HG03064 (cell line): Measurements from ENCODE around the gene OR2Y1.
"Not testable (repeated sequence)": the region's sequence is repeated elsewhere in the genome, so short reads cannot be mapped to it uniquely, and the experiment has no call there.

Source experiments
- ATAC-seq: cut with Tn5 transposase; IDR thresholded peaks from one replicate; pipeline ENCODE4 v1.9.1; 2021; ENCODE audit warnings: low read depth; ENCODE audit not compliant: unreplicated experiment

OR2Y1 gene

GRCh38 chr5:180739958-180740357 lies at the start of gene OR2Y1:
Gene OR2Y1 (minus strand): TSS chr5:180740058. CDS start chr5:180740058, 0 bp downstream.
- ATAC-seq: no peak

GRCh38 chr5:180788651-180789410 lies 49.0 kb upstream of the OR2Y1 start:
- not testable (repeated sequence) for ATAC-seq

- no peak for ATAC-seq
Measured at GRCh38 chr5:180787711-180788431, 48.0 kb upstream of the OR2Y1 start.

GRCh38 chr5:180786531-180787398 lies 46.9 kb upstream of the OR2Y1 start:
- no peak for ATAC-seq

GRCh38 chr5:180785794-180786221 lies 46.0 kb upstream of the OR2Y1 start:
- ATAC-seq: no peak

- no peak for ATAC-seq
Measured at GRCh38 chr5:180785121-180785781, 45.4 kb upstream of the OR2Y1 start.

- no peak for ATAC-seq
Measured at GRCh38 chr5:180784497-180785097, 44.7 kb upstream of the OR2Y1 start.

GRCh38 chr5:180783340-180784052 lies 43.6 kb upstream of the OR2Y1 start:
- no peak for ATAC-seq

- no peak for ATAC-seq
Measured at GRCh38 chr5:180782748-180783147, 42.9 kb upstream of the OR2Y1 start.

- not testable (repeated sequence) for ATAC-seq
Measured at GRCh38 chr5:180781900-180782326, 42.1 kb upstream of the OR2Y1 start.

- ATAC-seq: no peak
Measured at GRCh38 chr5:180779985-180780610, 40.2 kb upstream of the OR2Y1 start.

- ATAC-seq: no peak
Measured at GRCh38 chr5:180777475-180777874, 37.6 kb upstream of the OR2Y1 start.

GRCh38 chr5:180776376-180776775 lies 36.5 kb upstream of the OR2Y1 start:
- ATAC-seq: no peak

- no peak for ATAC-seq
Measured at GRCh38 chr5:180775624-180776023, 35.8 kb upstream of the OR2Y1 start.

GRCh38 chr5:180771839-180772238 lies 32.0 kb upstream of the OR2Y1 start:
- ATAC-seq: no peak

GRCh38 chr5:180769821-180770220 lies 30.0 kb upstream of the OR2Y1 start:
- no peak for ATAC-seq

- no peak for ATAC-seq
Measured at GRCh38 chr5:180755601-180756000, 15.7 kb upstream of the OR2Y1 start.

GRCh38 chr5:180744253-180744652 lies 4.4 kb upstream of the OR2Y1 start:
- ATAC-seq: no peak

- no peak for ATAC-seq
Measured at GRCh38 chr5:180742727-180743126, 2.9 kb upstream of the OR2Y1 start.
